Spinal cord (tissue), 10 donors: ENCODE results near the gene C1orf167. TPM values are rescaled to one million over a fixed set of nuclear protein-coding genes. Genes with fewer than 3 reads are reported as not detected.

Source experiments
- DNase-seq, 6 donors: peaks; one replicate each; pipeline versions ENCODE4 v3.0.0 to v3.0.0-alpha.2; 2013 to 2015; ENCODE audit warnings: low spot score in 6 of 6, low read depth in 4 of 6
- H3K27ac ChIP-seq: one replicate; pipeline ENCODE4 v1.5.1; 2013; ENCODE audit warnings: low read depth, low read length, control low read depth
- H3K27me3 ChIP-seq: one replicate; pipeline ENCODE4 v1.6.1; 2013; ENCODE audit warnings: low read length; ENCODE audit not compliant: control insufficient read depth, insufficient read depth
- H3K36me3 ChIP-seq: one replicate; pipeline ENCODE4 v1.6.1; 2013; ENCODE audit warnings: low read length; ENCODE audit not compliant: control insufficient read depth, insufficient read depth
- H3K4me1 ChIP-seq: one replicate; pipeline ENCODE4 v1.6.1; 2013; ENCODE audit warnings: low read length; ENCODE audit not compliant: control insufficient read depth, insufficient read depth
- H3K4me3 ChIP-seq: one replicate; pipeline ENCODE4 v1.5.1; 2013; ENCODE audit warnings: low read depth, low read length, control low read depth
- H3K9me3 ChIP-seq: one replicate; pipeline ENCODE4 v1.6.1; 2013; ENCODE audit warnings: low read length; ENCODE audit not compliant: control insufficient read depth, insufficient read depth
- WGBS: methylation state at CpG from one replicate; pipeline ENCODE4 v1.1.5; 2013; ENCODE audit warnings: missing lambda C conversion rate; ENCODE audit not compliant: insufficient coverage; 5-methylcytosine and 5-hydroxymethylcytosine counted together
- polyA plus RNA-seq, 2 donors: library from polyadenylated mRNA; unstranded; fragments of 120-200 nt; gene quantifications; one replicate each; pipeline ENCODE4 v1.2.1, GENCODE V29; 2013; ENCODE audit not compliant: insufficient read length in 2 of 2
- total RNA-seq, 2 donors: library from RNA; depleted of rRNA in 1 of 2; stranded (reverse); fragments of 120-200 nt in 1 of 2; fragments of >200 nt in 1 of 2; gene quantifications; one replicate each; pipeline versions ENCODE4 v1.2.3 to v1.2.4, GENCODE V29; 2013 to 2014
- donor health status: healthy.

Gene C1orf167
- total and polyA plus RNA-seq, 4 donors = 0.23 to 4.7 (median 0.30) TPM; not detected in 1

- H3K4me3 ChIP-seq = no peak overlapping the region
- H3K9me3 ChIP-seq = no peaks in the 10 kb centered on the region
- no peak for DNase-seq
- 62% methylated on average over 4 of the region's 5 CpGs for WGBS
- no peak overlapping the region for H3K27ac ChIP-seq
- H3K27me3 ChIP-seq = no peaks in the 10 kb centered on the region
- peaks cover 18% of the 10 kb centered on the region for H3K4me1 ChIP-seq
- peaks cover 9% of the 10 kb centered on the region for H3K36me3 ChIP-seq
Measured at GRCh38 chr1:11725616-11726015, 36.4 kb upstream of the C1orf167 start.

DNA sequence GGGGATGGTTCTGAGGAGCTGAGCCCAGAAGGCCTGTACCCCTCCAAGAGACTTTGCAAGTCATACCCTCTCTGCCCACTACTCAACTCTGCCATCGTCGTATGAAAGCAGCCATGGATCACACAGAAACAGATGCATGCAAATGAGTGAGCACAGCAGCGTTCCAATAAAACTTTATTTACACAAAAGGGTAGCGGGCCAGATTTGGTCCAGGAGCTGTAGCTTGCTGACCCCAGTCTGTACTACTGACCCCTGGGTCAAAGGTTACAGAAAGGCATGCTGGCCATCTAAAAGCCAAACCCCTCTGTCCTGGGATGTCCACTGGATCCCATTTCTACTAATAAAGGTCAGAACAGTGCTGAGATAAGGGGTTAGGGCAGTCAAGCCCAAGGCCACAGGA lies 34.9 kb upstream of the C1orf167 start:
- Histone ChIP-seq H3K27me3 (no peaks in the 10 kb centered on the region), H3K4me1 (peaks cover 29% of the 10 kb centered on the region), H3K9me3 (no peaks in the 10 kb centered on the region), H3K4me3 (no peak overlapping the region), H3K36me3 (peaks cover 4% of the 10 kb centered on the region), H3K27ac (no peak overlapping the region)
- WGBS = 86% methylated on average over 4 of the region's 4 CpGs
- no peak for DNase-seq

GRCh38 chr1:11728126-11728806 lies 33.7 kb upstream of the C1orf167 start:
- Histone ChIP-seq H3K4me1 (peaks cover 36% of the 10 kb centered on the region), H3K27ac (no peak overlapping the region), H3K36me3 (peaks cover 4% of the 10 kb centered on the region), H3K27me3 (no peaks in the 10 kb centered on the region), H3K9me3 (no peaks in the 10 kb centered on the region), H3K4me3 (no peak overlapping the region)
- 96% methylated on average over 4 of the region's 4 CpGs for WGBS
- DNase-seq = no peak

DNA sequence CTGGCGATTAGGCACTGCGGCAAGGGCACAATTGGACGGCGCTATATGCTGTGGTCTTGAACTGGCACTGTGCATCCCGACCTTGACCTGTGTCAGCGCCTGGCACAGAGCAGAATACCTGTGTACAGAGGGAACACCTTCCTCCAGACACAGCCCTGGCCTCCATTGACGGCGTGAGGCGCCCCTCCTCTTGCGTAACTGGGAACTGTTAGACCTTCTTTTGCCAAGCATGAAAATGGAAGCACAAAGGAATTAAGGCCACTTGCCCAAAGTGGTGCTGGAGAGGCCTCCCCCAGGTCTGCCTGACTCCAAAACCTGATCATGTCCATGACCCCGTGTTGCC lies 32.9 kb upstream of the C1orf167 start:
- DNase-seq = no peak
- no peak overlapping the region for H3K27ac ChIP-seq
- 91% methylated on average over 11 of the region's 11 CpGs for WGBS
- peaks cover 4% of the 10 kb centered on the region for H3K36me3 ChIP-seq
- H3K27me3 ChIP-seq = no peaks in the 10 kb centered on the region
- no peaks in the 10 kb centered on the region for H3K9me3 ChIP-seq
- H3K4me3 ChIP-seq = no peak overlapping the region
- H3K4me1 ChIP-seq = peaks cover 36% of the 10 kb centered on the region

DNA sequence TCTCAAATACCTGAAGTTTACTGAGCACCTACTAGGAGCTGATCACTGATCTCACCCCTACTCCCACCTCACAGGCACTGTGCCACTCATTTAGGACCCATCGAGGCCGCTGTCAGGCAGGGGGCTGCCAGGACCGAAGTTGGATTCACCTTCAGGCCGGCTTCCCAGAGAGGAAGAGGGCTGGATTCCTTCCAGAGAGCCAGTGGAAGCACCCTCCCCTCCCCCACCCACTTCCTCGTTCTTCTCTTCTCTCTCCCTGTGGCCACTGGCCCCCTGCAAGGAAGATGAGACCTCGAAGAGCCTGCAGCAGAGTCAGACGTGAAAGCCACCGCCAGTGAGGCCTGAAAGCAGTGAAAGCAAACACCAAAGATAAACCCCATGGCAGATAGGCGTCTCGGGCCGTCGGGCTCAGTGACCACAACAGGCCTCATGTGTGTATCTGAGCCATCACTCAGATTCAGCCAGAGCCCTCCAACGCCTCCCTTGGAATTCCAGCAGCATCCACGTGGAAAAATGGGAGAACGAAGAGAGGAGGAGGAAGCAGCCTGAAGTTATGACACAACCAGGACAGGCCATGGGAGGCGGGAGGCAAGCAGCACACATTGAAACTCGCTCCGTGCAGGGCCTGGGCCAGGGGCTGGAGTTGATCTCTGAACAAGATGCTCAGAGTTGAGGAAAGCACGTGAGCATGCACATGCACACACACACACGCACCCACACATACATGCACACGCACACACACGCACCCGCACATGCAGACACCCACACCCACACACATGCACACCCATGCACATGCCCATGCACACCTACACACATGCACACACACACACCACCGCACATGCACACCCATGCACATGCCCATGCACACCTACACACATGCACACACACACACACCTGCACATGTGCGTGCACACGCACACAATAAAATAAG lies 32.2 kb upstream of the C1orf167 start:
- Histone ChIP-seq H3K36me3 (peaks cover 4% of the 10 kb centered on the region), H3K27me3 (no peaks in the 10 kb centered on the region), H3K4me1 (peaks cover 36% of the 10 kb centered on the region), H3K4me3 (no peak overlapping the region), H3K9me3 (no peaks in the 10 kb centered on the region), H3K27ac (no peak overlapping the region)
- WGBS = 58% methylated on average over 15 of the region's 26 CpGs
- DNase-seq = no peak

DNA sequence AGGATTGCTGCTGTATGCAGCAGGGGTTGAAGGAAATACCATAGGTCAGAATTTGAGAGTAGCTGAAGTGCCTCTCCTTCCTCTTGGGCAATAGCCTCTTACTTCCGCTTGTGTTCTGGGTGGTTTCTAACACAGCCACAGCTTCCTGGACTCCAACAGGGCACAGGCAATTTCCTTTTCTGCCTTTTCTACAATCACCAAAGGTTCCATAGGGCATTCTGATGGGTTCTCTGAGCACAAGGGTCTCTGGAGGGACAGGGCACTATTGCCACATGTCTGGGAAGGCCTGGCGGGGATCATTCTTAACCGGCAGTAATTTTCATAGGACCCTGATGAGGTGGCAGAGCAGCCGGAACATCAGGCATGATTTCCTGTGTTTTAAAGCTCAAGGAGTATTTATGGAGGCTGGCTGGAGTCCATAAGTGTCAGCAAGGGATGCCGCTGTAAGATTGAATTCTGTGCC lies 31.5 kb upstream of the C1orf167 start:
- Histone ChIP-seq H3K9me3 (no peaks in the 10 kb centered on the region), H3K4me1 (peaks cover 36% of the 10 kb centered on the region), H3K27me3 (no peaks in the 10 kb centered on the region), H3K36me3 (peaks cover 4% of the 10 kb centered on the region), H3K4me3 (no peak overlapping the region), H3K27ac (no peak overlapping the region)
- 19% methylated on average over 5 of the region's 5 CpGs for WGBS
- DNase-seq = peak in 3 of 6 donors; percentile 20 to 93 (median 58)

DNA sequence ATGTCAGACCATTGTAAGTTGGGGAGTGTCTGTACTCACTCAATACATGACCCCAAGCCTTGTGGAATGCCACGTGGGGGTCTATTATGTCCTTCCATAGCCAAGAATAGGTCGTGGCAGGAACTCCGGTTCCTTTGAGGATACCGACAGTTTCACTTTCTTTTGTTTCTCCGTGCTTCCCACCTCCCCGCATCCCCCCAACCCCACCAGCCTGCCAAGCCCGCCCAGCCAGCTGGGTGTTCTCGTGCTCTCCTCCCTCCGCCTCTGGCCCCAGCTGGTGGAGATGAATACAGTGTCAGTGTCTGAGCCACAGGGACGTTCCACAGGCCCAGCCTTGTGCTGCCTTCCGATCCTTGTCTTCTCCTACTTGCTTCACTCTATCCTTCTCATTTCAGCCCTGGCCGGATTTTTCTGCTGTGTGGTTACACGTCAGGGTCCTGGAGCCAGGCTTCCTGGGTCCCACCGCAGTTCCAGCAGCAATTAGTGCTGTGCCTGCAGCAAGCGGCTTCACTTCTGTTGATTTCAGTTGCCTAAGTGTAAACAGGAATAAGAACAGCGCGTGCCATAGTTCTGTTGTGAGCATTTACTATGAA lies 30.2 kb upstream of the C1orf167 start:
- Histone ChIP-seq H3K4me3 (peak overlapping the region; percentile 46), H3K36me3 (no peaks in the 10 kb centered on the region), H3K27me3 (no peaks in the 10 kb centered on the region), H3K4me1 (peaks cover 49% of the 10 kb centered on the region), H3K27ac (peak overlapping the region; percentile 92), H3K9me3 (no peaks in the 10 kb centered on the region)
- 9% methylated on average over 9 of the region's 17 CpGs for WGBS
- DNase-seq = peak in 4 of 6 donors; percentile 58 to 91 (median 75)

GRCh38 chr1:11733306-11733705 lies 28.7 kb upstream of the C1orf167 start:
- no peak for DNase-seq
- no peaks in the 10 kb centered on the region for H3K9me3 ChIP-seq
- no peak overlapping the region for H3K27ac ChIP-seq
- H3K4me1 ChIP-seq = peaks cover 53% of the 10 kb centered on the region
- H3K27me3 ChIP-seq = no peaks in the 10 kb centered on the region
- 72% methylated on average over 2 of the region's 3 CpGs for WGBS
- H3K4me3 ChIP-seq = no peak overlapping the region
- H3K36me3 ChIP-seq = no peaks in the 10 kb centered on the region

- Histone ChIP-seq H3K27me3 (no peaks in the 10 kb centered on the region), H3K36me3 (no peaks in the 10 kb centered on the region), H3K4me1 (peaks cover 37% of the 10 kb centered on the region), H3K9me3 (no peaks in the 10 kb centered on the region), H3K27ac (peak overlapping the region; percentile 74), H3K4me3 (peak overlapping the region; percentile 96)
- WGBS = 15% methylated on average over 3 of the region's 4 CpGs
- DNase-seq = no peak
Measured at GRCh38 chr1:11735531-11735853, 26.5 kb upstream of the C1orf167 start.
